Loucy (cell line): ENCODE results near the gene SDHAF2.

ENCODE experiments used
- H2AFZ ChIP-seq: fragments of 200-600 bp; sonication (generic); 2 replicates; pipeline ENCODE4 v1.6.0; 2016; ENCODE audit warnings: antibody characterized with exemption, mild to moderate bottlenecking, low read length, moderate library complexity
- H3F3A ChIP-seq: fragments of 200-600 bp; 2 replicates; pipeline ENCODE4 v1.6.0; 2016; ENCODE audit warnings: antibody characterized with exemption, low read depth, mild to moderate bottlenecking
- H3K27me3 ChIP-seq: fragments of 200-600 bp; sonication (generic); 2 replicates; pipeline ENCODE4 v1.6.1; 2014; ENCODE audit warnings: low read length, mild to moderate bottlenecking; ENCODE audit not compliant: insufficient read depth, poor library complexity, severe bottlenecking
- H3K36me3 ChIP-seq: fragments of 200-600 bp; sonication (generic); 2 replicates; pipeline ENCODE4 v1.6.1; 2016; ENCODE audit warnings: low read length; ENCODE audit not compliant: insufficient read depth
- H3K4me1 ChIP-seq: fragments of 200-600 bp; sonication (generic); 2 replicates; pipeline ENCODE4 v1.5.1; 2014; ENCODE audit warnings: low read length, mild to moderate bottlenecking; ENCODE audit not compliant: insufficient read depth, poor library complexity, severe bottlenecking
- H3K4me2 ChIP-seq: fragments of 200-600 bp; sonication (generic); 2 replicates; pipeline ENCODE4 v1.6.0; 2014; ENCODE audit warnings: antibody characterized with exemption, low read length, low read depth, mild to moderate bottlenecking; ENCODE audit not compliant: poor library complexity, severe bottlenecking
- H3K4me3 ChIP-seq: fragments of 200-600 bp; sonication (generic); 2 replicates; pipeline ENCODE4 v1.5.1; 2014; ENCODE audit warnings: low read length, mild to moderate bottlenecking, mixed read lengths; ENCODE audit not compliant: poor library complexity, severe bottlenecking
- H3K79me2 ChIP-seq: fragments of 200-600 bp; sonication (generic); 2 replicates; pipeline ENCODE4 v1.6.1; 2014; ENCODE audit warnings: low read length; ENCODE audit not compliant: insufficient read depth
- H3K9ac ChIP-seq: fragments of 200-600 bp; sonication (generic); 2 replicates; pipeline ENCODE4 v1.6.0; 2014; ENCODE audit warnings: mild to moderate bottlenecking, low read depth, low read length, moderate library complexity; ENCODE audit not compliant: poor library complexity, severe bottlenecking
- H3K9me2 ChIP-seq: fragments of 200-600 bp; sonication (generic); replicated peaks from 2 replicates; pipeline ENCODE4 v1.6.1; 2016; ENCODE audit warnings: low read depth, low read length, mixed read lengths
- H3K9me3 ChIP-seq: fragments of 200-600 bp; sonication (generic); 2 replicates; pipeline ENCODE4 v1.6.1; 2014; ENCODE audit warnings: mild to moderate bottlenecking, antibody characterized with exemption, low read length, low read depth; ENCODE audit not compliant: insufficient read depth
- H4K20me1 ChIP-seq: fragments of 200-600 bp; sonication (generic); 2 replicates; pipeline ENCODE4 v1.6.0; 2014; ENCODE audit warnings: antibody characterized with exemption, low read length, mild to moderate bottlenecking; ENCODE audit not compliant: insufficient read depth, poor library complexity, severe bottlenecking
- CTCF ChIP-seq: fragments of 200-600 bp; sonication (generic); conservative IDR thresholded peaks from 2 replicates; pipeline ENCODE4 v1.5.1; 2014; ENCODE audit warnings: mild to moderate bottlenecking, antibody characterized with exemption, low read length
- EZH2phosphoT487 ChIP-seq: fragments of 200-600 bp; IDR thresholded peaks from 2 replicates; pipeline ENCODE4 v1.6.1; 2018; ENCODE audit warnings: antibody characterized with exemption, mild to moderate bottlenecking, moderate library complexity, borderline replicate concordance

The SDHAF2 gene

GRCh38 chr11:61482513-61482912 lies 52.6 kb downstream of the SDHAF2 start:
- Histone ChIP-seq H3K9ac (no peak overlapping the region), H2AFZ (no peak overlapping the region), H3K9me3 (no peaks in the 10 kb centered on the region), H4K20me1 (no peaks in the 10 kb centered on the region), H3K79me2 (no peaks in the 10 kb centered on the region), H3K9me2 (no peaks in the 10 kb centered on the region), H3K36me3 (no peaks in the 10 kb centered on the region), H3K4me3 (no peak overlapping the region), H3K4me1 (no peaks in the 10 kb centered on the region), H3K27me3 (no peaks in the 10 kb centered on the region), H3F3A (no peaks in the 10 kb centered on the region), H3K4me2 (no peak overlapping the region)
- TF ChIP-seq EZH2phosphoT487 (no peak), CTCF (peak; percentile 67)

DNA sequence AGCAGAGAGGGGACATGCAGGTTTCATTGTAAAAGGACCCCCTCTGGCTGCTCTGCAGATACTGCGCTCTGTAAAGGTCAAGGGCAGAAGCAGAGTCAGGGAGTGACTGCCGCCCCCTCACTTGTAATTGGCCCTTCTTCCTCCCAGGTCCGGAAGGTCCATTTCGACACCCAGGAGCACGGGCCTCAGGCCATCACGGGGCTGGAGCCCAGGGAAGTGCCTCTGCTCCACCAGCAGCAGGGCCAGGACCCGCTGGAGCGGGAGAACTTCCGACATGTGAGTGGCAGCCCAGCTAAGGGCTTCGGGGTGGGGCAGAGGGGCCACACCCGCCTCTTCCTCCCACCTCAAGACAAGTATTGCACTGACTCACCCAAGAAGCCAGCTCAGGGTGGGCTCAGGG lies 54.6 kb downstream of the SDHAF2 start:
- H2AFZ ChIP-seq = no peak overlapping the region
- H3K9me3 ChIP-seq = no peaks in the 10 kb centered on the region
- H3K4me3 ChIP-seq = no peak overlapping the region
- TF ChIP-seq CTCF = no peak
- TF ChIP-seq EZH2phosphoT487 = no peak
- no peaks in the 10 kb centered on the region for H3K36me3 ChIP-seq
- no peak overlapping the region for H3K4me2 ChIP-seq
- H3F3A ChIP-seq = no peaks in the 10 kb centered on the region
- no peaks in the 10 kb centered on the region for H4K20me1 ChIP-seq
- no peaks in the 10 kb centered on the region for H3K9me2 ChIP-seq
- no peaks in the 10 kb centered on the region for H3K79me2 ChIP-seq
- H3K9ac ChIP-seq = no peak overlapping the region
- no peaks in the 10 kb centered on the region for H3K27me3 ChIP-seq
- no peaks in the 10 kb centered on the region for H3K4me1 ChIP-seq

- Histone ChIP-seq H3K9ac (no peak overlapping the region), H4K20me1 (no peaks in the 10 kb centered on the region), H3K36me3 (no peaks in the 10 kb centered on the region), H3K9me2 (no peaks in the 10 kb centered on the region), H3K9me3 (no peaks in the 10 kb centered on the region), H2AFZ (no peak overlapping the region), H3K4me1 (no peaks in the 10 kb centered on the region), H3K79me2 (no peaks in the 10 kb centered on the region), H3K4me2 (no peak overlapping the region), H3F3A (no peaks in the 10 kb centered on the region), H3K4me3 (no peak overlapping the region), H3K27me3 (no peaks in the 10 kb centered on the region)
- TF ChIP-seq EZH2phosphoT487 (no peak), CTCF (no peak)
These were observed 55.2 kb downstream of the SDHAF2 start for GRCh38 chr11:61485080-61485479.
